Measurements from ENCODE around the gene ANKS1A. TPM values are rescaled to one million over a fixed set of nuclear protein-coding genes. Genes with fewer than 3 reads are reported as not detected.

ANKS1A gene
- total RNA-seq, 1 donor from 2014 or later: 33.5 TPM

DNA sequence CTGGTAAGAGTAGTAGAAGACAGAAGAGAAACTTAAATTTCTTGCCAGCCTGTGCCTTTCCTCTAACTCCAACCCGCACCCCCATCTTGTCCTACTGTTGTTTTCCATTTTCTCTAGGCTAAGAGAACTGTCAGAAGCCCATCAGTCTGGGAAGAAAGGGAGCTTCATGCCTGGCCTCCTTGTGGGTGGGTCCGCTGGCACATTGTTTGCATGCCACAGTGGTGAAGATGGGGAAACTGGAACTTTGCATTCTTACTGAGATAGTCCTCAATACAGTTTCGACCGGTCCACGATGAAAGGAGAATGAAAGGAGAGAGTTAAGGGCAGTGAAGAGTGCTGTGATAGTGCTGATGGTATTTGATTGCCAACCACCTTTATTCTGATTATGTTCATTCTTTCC is 149.0 kb downstream of the ANKS1A start:
- Histone ChIP-seq H3K9me3 (replicated peaks) (no peaks in the 10 kb centered on the region), H3K4me3 (no peak overlapping the region), H3K4me1 (peaks cover 94% of the 10 kb centered on the region), H3K36me3 (peaks cover 16% of the 10 kb centered on the region), H3K27me3 (ENCODE audit: low read depth) (no peaks in the 10 kb centered on the region), H3K27ac (replicated peaks) (no peak overlapping the region)
- intact Hi-C loops (cut with micrococcal nuclease): no loop called here
- DNase-seq: no peak
- TF ChIP-seq, protein P1, sequence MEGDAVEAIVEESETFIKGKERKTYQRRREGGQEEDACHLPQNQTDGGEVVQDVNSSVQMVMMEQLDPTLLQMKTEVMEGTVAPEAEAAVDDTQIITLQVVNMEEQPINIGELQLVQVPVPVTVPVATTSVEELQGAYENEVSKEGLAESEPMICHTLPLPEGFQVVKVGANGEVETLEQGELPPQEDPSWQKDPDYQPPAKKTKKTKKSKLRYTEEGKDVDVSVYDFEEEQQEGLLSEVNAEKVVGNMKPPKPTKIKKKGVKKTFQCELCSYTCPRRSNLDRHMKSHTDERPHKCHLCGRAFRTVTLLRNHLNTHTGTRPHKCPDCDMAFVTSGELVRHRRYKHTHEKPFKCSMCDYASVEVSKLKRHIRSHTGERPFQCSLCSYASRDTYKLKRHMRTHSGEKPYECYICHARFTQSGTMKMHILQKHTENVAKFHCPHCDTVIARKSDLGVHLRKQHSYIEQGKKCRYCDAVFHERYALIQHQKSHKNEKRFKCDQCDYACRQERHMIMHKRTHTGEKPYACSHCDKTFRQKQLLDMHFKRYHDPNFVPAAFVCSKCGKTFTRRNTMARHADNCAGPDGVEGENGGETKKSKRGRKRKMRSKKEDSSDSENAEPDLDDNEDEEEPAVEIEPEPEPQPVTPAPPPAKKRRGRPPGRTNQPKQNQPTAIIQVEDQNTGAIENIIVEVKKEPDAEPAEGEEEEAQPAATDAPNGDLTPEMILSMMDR (IDR thresholded peaks at IDR 0.05; ENCODE audit: borderline replicate concordance): no peak

DNA sequence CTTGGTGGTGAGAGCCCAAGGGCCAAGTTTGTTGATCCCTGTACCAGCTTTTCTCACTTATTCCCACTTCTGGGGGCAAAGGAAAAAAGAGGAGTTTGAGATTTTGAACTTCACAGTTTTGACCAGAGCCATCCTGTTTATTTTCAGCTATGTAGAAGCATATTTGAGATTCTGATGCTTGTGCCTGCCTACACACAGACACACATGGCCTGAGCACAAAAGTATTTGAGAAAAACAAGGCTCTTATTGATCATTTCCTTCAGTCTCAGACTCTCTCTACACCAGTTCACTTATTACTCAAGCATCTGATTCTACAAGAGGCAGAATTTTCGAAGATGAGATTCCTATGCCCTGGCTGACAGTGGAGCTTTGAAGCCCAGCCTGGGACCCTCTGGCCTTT is 151.3 kb downstream of the ANKS1A start:
- Histone ChIP-seq H3K4me1 (peaks cover 94% of the 10 kb centered on the region), H3K27ac (replicated peaks) (peak overlapping the region; percentile 92), H3K27me3 (ENCODE audit: low read depth) (no peaks in the 10 kb centered on the region), H3K36me3 (peaks cover 16% of the 10 kb centered on the region), H3K9me3 (replicated peaks) (no peaks in the 10 kb centered on the region), H3K4me3 (no peak overlapping the region)
- intact Hi-C loops (cut with micrococcal nuclease): no loop called here
- no peak for DNase-seq
- TF ChIP-seq, protein P1 (IDR thresholded peaks at IDR 0.05; ENCODE audit: borderline replicate concordance): no peak

GRCh38 chr6:35041086-35041861 is 152.2 kb downstream of the ANKS1A start:
- H3K36me3 ChIP-seq: peaks cover 16% of the 10 kb centered on the region
- no peak overlapping the region for H3K4me3 ChIP-seq
- H3K27ac ChIP-seq (replicated peaks): peak overlapping the region; percentile 92
- no peaks in the 10 kb centered on the region for H3K9me3 ChIP-seq (replicated peaks)
- H3K27me3 ChIP-seq (ENCODE audit: low read depth): no peaks in the 10 kb centered on the region
- TF ChIP-seq, protein P1 (IDR thresholded peaks at IDR 0.05; ENCODE audit: borderline replicate concordance): no peak
- no peak for DNase-seq
- peaks cover 94% of the 10 kb centered on the region for H3K4me1 ChIP-seq
- intact Hi-C loops (cut with micrococcal nuclease): no loop called here

- DNase-seq: no peak
- Histone ChIP-seq H3K9me3 (replicated peaks) (no peaks in the 10 kb centered on the region), H3K4me3 (no peak overlapping the region), H3K27me3 (ENCODE audit: low read depth) (no peaks in the 10 kb centered on the region), H3K27ac (replicated peaks) (peak overlapping the region; percentile 92), H3K4me1 (peaks cover 94% of the 10 kb centered on the region), H3K36me3 (peaks cover 16% of the 10 kb centered on the region)
- TF ChIP-seq, protein P1 (IDR thresholded peaks at IDR 0.05; ENCODE audit: borderline replicate concordance): no peak
- intact Hi-C loops (cut with micrococcal nuclease): no loop called here
Observed at GRCh38 chr6:35042031-35042815, 153.2 kb downstream of the ANKS1A start.

DNA sequence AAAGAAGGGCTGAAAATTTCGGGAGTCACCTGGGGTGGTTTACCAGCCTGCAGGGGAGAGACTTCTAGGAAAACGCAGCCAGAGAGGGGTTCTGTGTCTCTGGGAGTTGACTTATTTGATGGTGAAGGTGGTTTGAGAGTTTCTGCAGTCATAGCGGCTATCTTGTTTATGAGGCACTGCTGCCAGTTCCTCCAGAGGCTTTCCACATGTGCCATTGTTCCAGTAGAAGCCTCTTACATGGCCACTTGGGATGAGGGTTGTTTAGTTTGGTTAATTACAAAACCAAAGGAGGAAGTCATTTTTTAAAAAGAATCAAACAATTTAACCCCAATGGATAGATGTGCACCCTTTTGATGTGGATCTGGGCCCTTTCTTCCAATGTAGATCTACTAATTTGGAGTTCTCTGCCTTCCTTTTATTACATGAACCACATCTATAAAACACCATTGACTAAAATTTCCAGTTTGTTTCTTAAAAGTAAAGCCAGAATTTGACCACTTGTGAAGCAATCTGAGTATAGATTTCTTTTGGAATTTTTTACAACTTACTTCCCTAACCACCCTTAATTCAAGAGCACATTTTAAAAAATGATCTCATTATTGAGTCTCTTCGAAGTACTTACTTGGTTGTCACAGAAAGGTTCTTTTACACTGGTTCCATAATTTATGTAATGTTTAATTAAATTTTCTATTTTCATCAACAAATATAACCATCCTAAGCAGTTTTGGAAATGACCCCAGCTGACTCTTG is 154.5 kb downstream of the ANKS1A start:
- TF ChIP-seq, protein P1 (IDR thresholded peaks at IDR 0.05; ENCODE audit: borderline replicate concordance): no peak
- H3K9me3 ChIP-seq (replicated peaks): no peaks in the 10 kb centered on the region
- peaks cover 11% of the 10 kb centered on the region for H3K36me3 ChIP-seq
- peaks cover 95% of the 10 kb centered on the region for H3K4me1 ChIP-seq
- H3K27ac ChIP-seq (replicated peaks): peak overlapping the region; percentile 92
- DNase-seq: no peak
- H3K27me3 ChIP-seq (ENCODE audit: low read depth): no peaks in the 10 kb centered on the region
- no peak overlapping the region for H3K4me3 ChIP-seq
- intact Hi-C loops (cut with micrococcal nuclease): no loop called here
